A673 (cell line): ENCODE data around the gene MED6.

Experiments used
- EZH2 ChIP-seq: fragments of 200-600 bp; sonication (generic); IDR thresholded peaks from 2 replicates; pipeline ENCODE4 v1.6.1; 2017; ENCODE audit warnings: borderline replicate concordance, low read depth, mild to moderate bottlenecking, mixed read lengths, antibody characterized with exemption, low read length; ENCODE audit not compliant: poor library complexity, severe bottlenecking
- TF ChIP-seq, protein P1 (sequence below): fragments of 300-800, 200-600 bp; sonication (generic); conservative IDR thresholded peaks from 2 replicates; pipeline ENCODE4 v1.5.1; 2017; ENCODE audit warnings: low read depth, mild to moderate bottlenecking, antibody characterized with exemption, low read length, moderate library complexity, mixed read lengths

DNA sequence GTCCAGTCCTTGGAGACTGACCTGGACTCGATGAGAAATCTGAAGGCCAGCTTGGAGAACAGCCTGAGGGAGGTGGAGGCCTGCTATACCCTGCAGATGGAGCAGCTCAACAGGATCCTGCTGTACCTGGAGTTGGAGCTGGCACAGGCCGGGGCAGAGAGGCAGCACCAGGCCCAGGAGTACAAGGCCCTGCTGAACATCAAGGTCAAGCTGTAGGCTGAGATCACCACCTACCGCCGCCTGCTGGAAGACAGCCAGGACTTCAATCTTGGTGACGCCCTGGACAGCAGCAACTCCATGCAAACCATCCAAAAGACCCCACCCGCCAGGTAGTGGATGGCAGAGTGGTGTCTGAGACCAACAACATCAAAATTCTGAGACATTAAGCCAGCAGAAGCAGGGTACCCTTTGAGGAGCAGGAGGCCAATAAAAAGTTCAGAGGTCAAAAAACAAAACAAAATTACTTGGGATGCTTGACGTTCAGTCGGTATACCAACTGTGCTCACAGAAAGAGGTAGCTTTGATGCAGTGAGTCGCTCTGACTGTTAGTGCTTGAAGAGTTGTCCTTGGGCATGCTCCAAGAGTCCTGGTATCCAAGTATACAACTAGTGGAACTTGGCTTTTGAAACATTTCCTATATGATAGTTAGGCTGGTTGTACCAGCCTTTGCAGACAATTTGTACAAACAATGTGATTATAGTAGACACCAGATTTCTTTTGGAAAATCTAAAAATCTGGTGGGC is 4.8 kb downstream of the MED6 start:
- TF ChIP-seq, protein P1, sequence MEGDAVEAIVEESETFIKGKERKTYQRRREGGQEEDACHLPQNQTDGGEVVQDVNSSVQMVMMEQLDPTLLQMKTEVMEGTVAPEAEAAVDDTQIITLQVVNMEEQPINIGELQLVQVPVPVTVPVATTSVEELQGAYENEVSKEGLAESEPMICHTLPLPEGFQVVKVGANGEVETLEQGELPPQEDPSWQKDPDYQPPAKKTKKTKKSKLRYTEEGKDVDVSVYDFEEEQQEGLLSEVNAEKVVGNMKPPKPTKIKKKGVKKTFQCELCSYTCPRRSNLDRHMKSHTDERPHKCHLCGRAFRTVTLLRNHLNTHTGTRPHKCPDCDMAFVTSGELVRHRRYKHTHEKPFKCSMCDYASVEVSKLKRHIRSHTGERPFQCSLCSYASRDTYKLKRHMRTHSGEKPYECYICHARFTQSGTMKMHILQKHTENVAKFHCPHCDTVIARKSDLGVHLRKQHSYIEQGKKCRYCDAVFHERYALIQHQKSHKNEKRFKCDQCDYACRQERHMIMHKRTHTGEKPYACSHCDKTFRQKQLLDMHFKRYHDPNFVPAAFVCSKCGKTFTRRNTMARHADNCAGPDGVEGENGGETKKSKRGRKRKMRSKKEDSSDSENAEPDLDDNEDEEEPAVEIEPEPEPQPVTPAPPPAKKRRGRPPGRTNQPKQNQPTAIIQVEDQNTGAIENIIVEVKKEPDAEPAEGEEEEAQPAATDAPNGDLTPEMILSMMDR: no peak
- TF ChIP-seq EZH2: no peak
